ENCODE results near the gene HRK.

HRK gene

GRCh38 chr12:116864371-116865160 lies 16.7 kb downstream of the HRK start:
- Mint-ChIP-seq H3K27ac (no peak overlapping the region), H3K27me3 (ENCODE audit: low read depth) (peaks cover 23% of the 10 kb centered on the region), H3K36me3 (ENCODE audit: low read depth) (no peaks in the 10 kb centered on the region), H3K4me3 (no peak overlapping the region), H3K9me3 (no peaks in the 10 kb centered on the region), H3K4me1 (ENCODE audit: low read depth) (peaks cover 3% of the 10 kb centered on the region)

GRCh38 chr12:116863275-116863767 lies 17.9 kb downstream of the HRK start:
- Mint-ChIP-seq H3K36me3 (ENCODE audit: low read depth) (no peaks in the 10 kb centered on the region), H3K27ac (no peak overlapping the region), H3K27me3 (ENCODE audit: low read depth) (peaks cover 31% of the 10 kb centered on the region), H3K4me1 (ENCODE audit: low read depth) (peaks cover 3% of the 10 kb centered on the region), H3K9me3 (no peaks in the 10 kb centered on the region), H3K4me3 (no peak overlapping the region)

GRCh38 chr12:116862167-116862566 lies 19.1 kb downstream of the HRK start:
- H3K4me3 Mint-ChIP-seq: no peak overlapping the region

GRCh38 chr12:116861320-116861719 lies 19.9 kb downstream of the HRK start:
- no peaks in the 10 kb centered on the region for H3K9me3 Mint-ChIP-seq

More at GRCh38 chr12:116862167-116862566, 19.1 kb downstream of the HRK start:
- Mint-ChIP-seq H3K4me1 (ENCODE audit: low read depth) (peaks cover 3% of the 10 kb centered on the region), H3K27ac (no peak overlapping the region), H3K27me3 (ENCODE audit: low read depth) (peaks cover 36% of the 10 kb centered on the region), H3K9me3 (no peaks in the 10 kb centered on the region), H3K36me3 (ENCODE audit: low read depth) (no peaks in the 10 kb centered on the region)

GRCh38 chr12:116860263-116860662 lies 21.0 kb downstream of the HRK start:
- Mint-ChIP-seq H3K4me3 (no peak overlapping the region), H3K36me3 (ENCODE audit: low read depth) (no peaks in the 10 kb centered on the region), H3K4me1 (ENCODE audit: low read depth) (peaks cover 3% of the 10 kb centered on the region), H3K27me3 (ENCODE audit: low read depth) (peaks cover 36% of the 10 kb centered on the region), H3K27ac (no peak overlapping the region), H3K9me3 (no peaks in the 10 kb centered on the region)

More at GRCh38 chr12:116861320-116861719, 19.9 kb downstream of the HRK start:
- H3K4me1 Mint-ChIP-seq (ENCODE audit: low read depth): peaks cover 3% of the 10 kb centered on the region
- no peak overlapping the region for H3K27ac Mint-ChIP-seq
- no peak overlapping the region for H3K4me3 Mint-ChIP-seq
- H3K27me3 Mint-ChIP-seq (ENCODE audit: low read depth): peaks cover 36% of the 10 kb centered on the region
- no peaks in the 10 kb centered on the region for H3K36me3 Mint-ChIP-seq (ENCODE audit: low read depth)

- no peak overlapping the region for H3K27ac Mint-ChIP-seq
- H3K4me1 Mint-ChIP-seq (ENCODE audit: low read depth): peaks cover 3% of the 10 kb centered on the region
- H3K4me3 Mint-ChIP-seq: no peak overlapping the region
- H3K9me3 Mint-ChIP-seq: no peaks in the 10 kb centered on the region
- peaks cover 32% of the 10 kb centered on the region for H3K27me3 Mint-ChIP-seq (ENCODE audit: low read depth)
- H3K36me3 Mint-ChIP-seq (ENCODE audit: low read depth): no peaks in the 10 kb centered on the region
These were observed 22.2 kb downstream of the HRK start for GRCh38 chr12:116859079-116859478.

GRCh38 chr12:116856729-116857128 lies 24.5 kb downstream of the HRK start:
- no peaks in the 10 kb centered on the region for H3K36me3 Mint-ChIP-seq (ENCODE audit: low read depth)

GRCh38 chr12:116855744-116856470 lies 25.3 kb downstream of the HRK start:
- Mint-ChIP-seq H3K4me3 (no peak overlapping the region), H3K36me3 (ENCODE audit: low read depth) (no peaks in the 10 kb centered on the region), H3K4me1 (ENCODE audit: low read depth) (no peaks in the 10 kb centered on the region), H3K27ac (no peak overlapping the region), H3K27me3 (ENCODE audit: low read depth) (peaks cover 20% of the 10 kb centered on the region), H3K9me3 (no peaks in the 10 kb centered on the region)

More at GRCh38 chr12:116856729-116857128, 24.5 kb downstream of the HRK start:
- Mint-ChIP-seq H3K27me3 (ENCODE audit: low read depth) (peaks cover 24% of the 10 kb centered on the region), H3K9me3 (no peaks in the 10 kb centered on the region), H3K4me3 (no peak overlapping the region), H3K4me1 (ENCODE audit: low read depth) (peaks cover 3% of the 10 kb centered on the region), H3K27ac (no peak overlapping the region)

- H3K27ac Mint-ChIP-seq: no peak overlapping the region
These were observed 27.7 kb downstream of the HRK start for GRCh38 chr12:116853507-116853906.

GRCh38 chr12:116852303-116852702 lies 28.9 kb downstream of the HRK start:
- Mint-ChIP-seq H3K9me3 (no peaks in the 10 kb centered on the region), H3K27ac (no peak overlapping the region), H3K4me1 (ENCODE audit: low read depth) (no peaks in the 10 kb centered on the region)

More at GRCh38 chr12:116853507-116853906, 27.7 kb downstream of the HRK start:
- Mint-ChIP-seq H3K4me1 (ENCODE audit: low read depth) (no peaks in the 10 kb centered on the region), H3K4me3 (no peak overlapping the region), H3K9me3 (no peaks in the 10 kb centered on the region), H3K36me3 (ENCODE audit: low read depth) (no peaks in the 10 kb centered on the region), H3K27me3 (ENCODE audit: low read depth) (peaks cover 5% of the 10 kb centered on the region)

GRCh38 chr12:116849216-116849615 lies 32.0 kb downstream of the HRK start:
- H3K27ac Mint-ChIP-seq: no peak overlapping the region
- no peaks in the 10 kb centered on the region for H3K4me1 Mint-ChIP-seq (ENCODE audit: low read depth)
- no peaks in the 10 kb centered on the region for H3K27me3 Mint-ChIP-seq (ENCODE audit: low read depth)
- no peaks in the 10 kb centered on the region for H3K36me3 Mint-ChIP-seq (ENCODE audit: low read depth)
- no peaks in the 10 kb centered on the region for H3K9me3 Mint-ChIP-seq
- H3K4me3 Mint-ChIP-seq: no peak overlapping the region

More at GRCh38 chr12:116852303-116852702, 28.9 kb downstream of the HRK start:
- Mint-ChIP-seq H3K27me3 (ENCODE audit: low read depth) (peaks cover 1% of the 10 kb centered on the region), H3K36me3 (ENCODE audit: low read depth) (no peaks in the 10 kb centered on the region), H3K4me3 (no peak overlapping the region)

GRCh38 chr12:116843085-116843484 lies 38.2 kb downstream of the HRK start:
- Mint-ChIP-seq H3K9me3 (no peaks in the 10 kb centered on the region), H3K36me3 (ENCODE audit: low read depth) (no peaks in the 10 kb centered on the region), H3K27ac (no peak overlapping the region), H3K27me3 (ENCODE audit: low read depth) (no peaks in the 10 kb centered on the region), H3K4me3 (no peak overlapping the region), H3K4me1 (ENCODE audit: low read depth) (no peaks in the 10 kb centered on the region)

- peaks cover 4% of the 10 kb centered on the region for H3K36me3 Mint-ChIP-seq (ENCODE audit: low read depth)
- no peaks in the 10 kb centered on the region for H3K4me1 Mint-ChIP-seq (ENCODE audit: low read depth)
- no peak overlapping the region for H3K4me3 Mint-ChIP-seq
- H3K9me3 Mint-ChIP-seq: no peaks in the 10 kb centered on the region
- H3K27ac Mint-ChIP-seq: no peak overlapping the region
- no peaks in the 10 kb centered on the region for H3K27me3 Mint-ChIP-seq (ENCODE audit: low read depth)
These were observed 41.9 kb downstream of the HRK start for GRCh38 chr12:116839287-116839830.

GRCh38 chr12:116838365-116838764 lies 42.9 kb downstream of the HRK start:
- no peak overlapping the region for H3K4me3 Mint-ChIP-seq
- H3K36me3 Mint-ChIP-seq (ENCODE audit: low read depth): peaks cover 4% of the 10 kb centered on the region
- H3K4me1 Mint-ChIP-seq (ENCODE audit: low read depth): peaks cover 2% of the 10 kb centered on the region
- no peak overlapping the region for H3K27ac Mint-ChIP-seq
- no peaks in the 10 kb centered on the region for H3K27me3 Mint-ChIP-seq (ENCODE audit: low read depth)
- no peaks in the 10 kb centered on the region for H3K9me3 Mint-ChIP-seq
